ENCODE data around the gene DAPK1.

GRCh38 chr9:87753313-87753712 is 255.6 kb downstream of the DAPK1 start:
- TF ChIP-seq POLR2A (IDR thresholded peaks at IDR 0.05) (no peak), CTCF (IDR thresholded peaks at IDR 0.05) (no peak), EP300 (IDR thresholded peaks at IDR 0.05; ENCODE audit: low read depth) (no peak)

Measured in transverse colon (tissue), 3 donors.